ENCODE data around the gene ARHGAP5.
"Not testable (repeated sequence)": the region's sequence is repeated elsewhere in the genome, so short reads cannot be mapped to it uniquely, and the experiment has no call there.

ARHGAP5 gene

DNA sequence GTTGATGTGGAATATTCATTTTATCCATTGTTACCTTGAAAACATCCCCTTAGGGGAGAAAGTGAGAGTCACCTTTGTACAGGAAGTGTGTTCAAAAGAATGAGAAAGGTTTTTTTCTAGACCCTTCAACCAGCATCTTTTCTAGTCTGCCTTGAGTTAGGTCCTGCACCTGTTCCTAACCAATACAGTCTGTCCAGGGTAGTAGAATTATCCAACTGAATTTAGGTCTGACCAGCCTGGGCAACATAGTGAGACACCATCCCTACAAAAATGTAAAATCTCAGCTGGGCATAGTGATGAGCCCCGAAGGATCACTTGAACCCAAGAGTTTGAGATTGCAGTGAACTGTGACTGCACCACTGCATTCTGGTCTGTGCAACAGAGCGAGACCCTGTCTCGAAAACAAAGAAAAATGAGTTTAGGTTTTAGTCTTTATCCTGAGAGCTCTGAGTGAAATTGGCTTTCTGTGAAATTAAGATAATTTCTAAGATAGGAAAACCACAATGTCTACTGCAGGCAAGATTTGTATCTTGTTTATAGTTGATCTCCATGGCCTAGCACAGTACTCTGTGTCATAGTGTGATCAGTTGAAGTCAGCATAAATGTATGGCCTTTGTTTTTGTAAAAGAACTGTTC, 25.2 kb downstream of the ARHGAP5 start:
- no peak overlapping the region for H3K4me3 ChIP-seq (ENCODE audit: low read length)
- H3K27ac ChIP-seq (ENCODE audit: low read depth, low read length), result no peak overlapping the region
- H3K9ac ChIP-seq (ENCODE audit: low read length), result no peak overlapping the region
- H3K36me3 ChIP-seq (ENCODE audit: control insufficient read depth, insufficient read depth, low read length), result no peaks in the 10 kb centered on the region
- peaks cover 5% of the 10 kb centered on the region for H3K4me1 ChIP-seq (ENCODE audit: control insufficient read depth, insufficient read depth, low read length)
- no peaks in the 10 kb centered on the region for H3K27me3 ChIP-seq (ENCODE audit: control insufficient read depth, insufficient read depth, low read length)

DNA sequence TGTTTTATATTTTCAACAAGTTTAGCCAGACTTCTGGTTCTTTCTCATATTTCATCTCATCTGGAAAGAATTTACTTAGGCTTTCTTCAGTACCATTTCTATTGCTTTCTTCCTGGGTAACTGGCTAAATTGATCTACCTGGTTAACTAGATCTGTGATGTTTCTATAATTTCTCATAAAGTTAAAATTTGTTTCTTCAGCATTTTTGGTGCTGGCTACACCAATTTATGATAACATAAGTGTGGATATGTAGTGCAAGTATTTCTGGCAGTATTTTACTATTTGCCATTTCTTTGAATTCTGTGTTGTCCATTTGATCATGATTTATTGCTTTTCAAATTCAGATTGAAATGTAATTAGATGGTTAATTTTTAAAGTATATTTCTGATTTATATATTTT, 25.9 kb downstream of the ARHGAP5 start:
- Histone ChIP-seq H3K9ac (ENCODE audit: low read length) (no peak overlapping the region), H3K4me3 (ENCODE audit: low read length) (no peak overlapping the region), H3K4me1 (ENCODE audit: control insufficient read depth, insufficient read depth, low read length) (peaks cover 7% of the 10 kb centered on the region), H3K36me3 (ENCODE audit: control insufficient read depth, insufficient read depth, low read length) (no peaks in the 10 kb centered on the region), H3K27ac (ENCODE audit: low read depth, low read length) (no peak overlapping the region), H3K27me3 (ENCODE audit: control insufficient read depth, insufficient read depth, low read length) (no peaks in the 10 kb centered on the region)

DNA sequence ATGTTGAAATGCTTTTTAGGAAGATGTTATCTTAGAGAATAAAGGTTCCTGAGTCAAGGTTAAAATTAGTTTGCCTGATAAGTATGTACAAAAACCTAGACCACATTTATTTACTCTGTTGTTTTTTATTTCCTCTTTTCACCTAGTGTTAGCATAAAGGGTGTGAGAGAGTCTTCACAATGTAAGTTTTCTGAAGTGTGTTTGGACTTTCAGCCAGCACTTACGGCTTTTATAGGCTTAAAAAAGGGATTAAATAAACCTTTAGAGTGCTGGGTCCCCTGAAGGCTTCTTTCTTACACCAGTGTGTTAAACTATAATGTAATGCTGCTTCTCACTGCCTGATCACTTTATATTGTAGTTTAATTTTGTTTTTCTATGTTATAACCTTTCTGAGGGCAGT, 27.2 kb downstream of the ARHGAP5 start:
- Histone ChIP-seq H3K9ac (ENCODE audit: low read length) (no peak overlapping the region), H3K4me3 (ENCODE audit: low read length) (no peak overlapping the region), H3K27me3 (ENCODE audit: control insufficient read depth, insufficient read depth, low read length) (no peaks in the 10 kb centered on the region), H3K4me1 (ENCODE audit: control insufficient read depth, insufficient read depth, low read length) (peaks cover 8% of the 10 kb centered on the region), H3K36me3 (ENCODE audit: control insufficient read depth, insufficient read depth, low read length) (no peaks in the 10 kb centered on the region), H3K27ac (ENCODE audit: low read depth, low read length) (no peak overlapping the region)

DNA sequence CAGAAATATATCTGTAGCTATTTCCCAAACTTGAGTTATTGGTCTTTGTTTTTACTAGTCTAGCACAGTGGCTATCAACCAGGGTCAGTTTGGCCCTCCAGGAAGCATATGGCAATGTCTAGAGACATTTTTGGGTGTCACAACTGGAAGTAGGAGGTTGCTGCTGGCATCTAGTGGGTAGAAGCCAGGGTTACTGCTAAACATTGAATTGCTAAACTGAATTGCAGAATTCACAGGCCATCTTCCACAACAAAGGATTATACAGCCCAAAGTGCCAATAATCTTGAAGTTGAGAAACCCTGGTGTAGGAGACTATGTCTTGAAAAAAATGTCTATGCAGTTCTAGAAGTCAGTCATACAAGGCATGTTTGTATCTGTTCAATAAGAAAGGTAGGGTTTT, 27.7 kb downstream of the ARHGAP5 start:
- Histone ChIP-seq H3K27me3 (ENCODE audit: control insufficient read depth, insufficient read depth, low read length) (no peaks in the 10 kb centered on the region), H3K36me3 (ENCODE audit: control insufficient read depth, insufficient read depth, low read length) (no peaks in the 10 kb centered on the region), H3K27ac (ENCODE audit: low read depth, low read length) (no peak overlapping the region), H3K9ac (ENCODE audit: low read length) (no peak overlapping the region), H3K4me3 (ENCODE audit: low read length) (no peak overlapping the region), H3K4me1 (ENCODE audit: control insufficient read depth, insufficient read depth, low read length) (peaks cover 8% of the 10 kb centered on the region)

DNA sequence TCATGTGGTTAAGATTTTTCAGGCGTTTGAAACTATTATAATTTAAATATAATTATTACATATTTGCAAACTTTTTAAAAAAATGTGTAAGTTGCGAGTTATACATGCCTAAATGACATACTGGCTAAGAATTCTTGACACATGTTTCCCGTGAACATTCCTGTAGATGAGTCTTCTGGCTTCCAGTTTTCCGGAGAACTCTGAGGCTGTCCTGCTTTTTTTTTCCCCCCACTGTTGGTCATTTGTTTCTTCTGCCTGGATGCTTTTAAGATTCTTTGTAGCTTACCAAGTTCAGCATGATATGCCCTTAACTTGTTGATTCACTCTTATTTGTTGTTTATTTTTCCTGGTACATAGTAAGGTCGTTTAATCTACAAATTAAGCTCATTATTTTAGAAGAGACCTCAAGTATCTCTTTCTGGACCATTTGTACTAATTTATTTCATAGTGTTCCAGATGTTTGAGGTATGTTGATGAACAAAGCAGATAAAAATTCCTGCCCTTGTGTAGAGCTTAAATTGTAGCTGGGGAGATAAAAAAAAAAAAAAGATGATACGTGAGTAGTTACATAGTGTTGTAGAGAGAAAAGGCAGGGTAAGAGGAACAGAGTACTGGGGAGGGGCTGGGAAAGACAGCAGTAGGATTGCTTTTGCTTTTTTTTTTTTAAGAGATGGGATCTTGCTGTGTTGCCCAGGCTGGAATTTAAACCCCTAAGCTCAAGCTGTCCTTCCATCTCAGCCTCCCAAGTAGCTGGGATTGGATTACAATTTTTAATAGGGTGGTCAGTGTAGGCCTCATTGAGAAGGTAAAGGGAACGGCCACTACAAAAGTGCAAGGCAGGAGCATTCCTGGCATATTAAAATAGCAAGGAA, 32.8 kb downstream of the ARHGAP5 start:
- Histone ChIP-seq H3K27me3 (ENCODE audit: control insufficient read depth, insufficient read depth, low read length) (no peaks in the 10 kb centered on the region), H3K9ac (ENCODE audit: low read length) (no peak overlapping the region), H3K27ac (ENCODE audit: low read depth, low read length) (no peak overlapping the region), H3K4me3 (ENCODE audit: low read length) (no peak overlapping the region), H3K4me1 (ENCODE audit: control insufficient read depth, insufficient read depth, low read length) (peaks cover 3% of the 10 kb centered on the region), H3K36me3 (ENCODE audit: control insufficient read depth, insufficient read depth, low read length) (peaks cover 2% of the 10 kb centered on the region)

DNA sequence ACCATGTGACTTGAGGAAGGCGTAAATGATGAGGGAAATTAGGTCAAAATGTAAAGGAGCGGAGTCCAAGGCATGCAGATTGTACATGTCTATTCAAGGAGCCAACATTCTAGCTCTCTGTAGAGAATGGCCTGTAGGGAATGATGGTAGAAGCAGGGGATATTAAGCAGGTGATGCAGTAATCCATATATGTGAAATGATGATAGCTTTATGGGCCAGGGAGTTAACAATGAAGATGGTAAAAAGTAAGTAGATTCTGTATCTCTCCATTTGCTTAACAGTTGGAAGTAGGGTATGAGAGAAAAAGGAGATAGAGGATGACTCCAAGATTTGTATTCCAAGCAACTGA, 33.4 kb downstream of the ARHGAP5 start:
- Histone ChIP-seq H3K27ac (ENCODE audit: low read depth, low read length) (no peak overlapping the region), H3K4me1 (ENCODE audit: control insufficient read depth, insufficient read depth, low read length) (peaks cover 3% of the 10 kb centered on the region), H3K4me3 (ENCODE audit: low read length) (no peak overlapping the region), H3K27me3 (ENCODE audit: control insufficient read depth, insufficient read depth, low read length) (no peaks in the 10 kb centered on the region), H3K9ac (ENCODE audit: low read length) (no peak overlapping the region), H3K36me3 (ENCODE audit: control insufficient read depth, insufficient read depth, low read length) (peaks cover 2% of the 10 kb centered on the region)

DNA sequence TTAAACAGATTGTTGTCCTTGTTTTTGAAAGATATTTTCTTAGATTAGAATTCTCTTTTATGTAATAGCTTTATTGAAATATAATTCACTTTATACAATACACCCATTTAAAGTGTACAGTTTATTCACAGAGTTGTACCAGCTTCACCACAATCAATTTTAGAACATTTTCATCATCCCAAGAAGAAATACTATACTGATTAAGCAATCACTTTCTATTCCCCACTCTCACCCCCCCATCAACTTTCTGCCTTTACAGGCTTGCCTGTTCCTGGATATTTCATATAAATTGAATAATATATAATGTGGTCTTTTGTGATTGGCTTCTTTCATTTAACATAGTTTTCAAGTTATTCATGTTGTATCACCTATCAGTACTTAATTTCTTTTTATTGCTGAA, 44.4 kb downstream of the ARHGAP5 start:
- H3K4me1 ChIP-seq (ENCODE audit: control insufficient read depth, insufficient read depth, low read length), result peaks cover 2% of the 10 kb centered on the region
- H3K9ac ChIP-seq (ENCODE audit: low read length), result no peak overlapping the region
- H3K4me3 ChIP-seq (ENCODE audit: low read length), result no peak overlapping the region
- no peak overlapping the region for H3K27ac ChIP-seq (ENCODE audit: low read depth, low read length)
- H3K36me3 ChIP-seq (ENCODE audit: control insufficient read depth, insufficient read depth, low read length), result no peaks in the 10 kb centered on the region
- H3K27me3 ChIP-seq (ENCODE audit: control insufficient read depth, insufficient read depth, low read length), result no peaks in the 10 kb centered on the region

DNA sequence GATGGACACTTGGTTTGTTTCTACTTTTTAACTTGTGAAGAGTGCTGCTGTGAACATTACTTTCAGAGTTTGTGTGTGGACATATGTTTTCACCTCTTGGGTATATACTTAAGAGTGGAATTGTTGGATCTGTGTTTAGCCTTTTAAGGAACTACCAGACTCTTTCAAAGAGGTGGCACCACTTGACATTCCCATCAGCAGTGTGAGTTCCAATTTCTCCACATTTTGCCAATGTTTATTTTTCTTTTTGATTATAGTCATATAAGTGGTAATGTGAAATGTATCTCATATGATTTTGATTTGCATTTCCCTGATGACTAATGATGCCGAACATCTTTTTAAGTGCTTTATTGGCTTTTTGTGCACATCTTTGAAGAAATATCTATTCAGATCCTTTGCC, 44.8 kb downstream of the ARHGAP5 start:
- Histone ChIP-seq H3K36me3 (ENCODE audit: control insufficient read depth, insufficient read depth, low read length) (no peaks in the 10 kb centered on the region), H3K4me3 (ENCODE audit: low read length) (no peak overlapping the region), H3K9ac (ENCODE audit: low read length) (no peak overlapping the region), H3K27me3 (ENCODE audit: control insufficient read depth, insufficient read depth, low read length) (no peaks in the 10 kb centered on the region), H3K27ac (ENCODE audit: low read depth, low read length) (no peak overlapping the region), H3K4me1 (ENCODE audit: control insufficient read depth, insufficient read depth, low read length) (peaks cover 2% of the 10 kb centered on the region)

DNA sequence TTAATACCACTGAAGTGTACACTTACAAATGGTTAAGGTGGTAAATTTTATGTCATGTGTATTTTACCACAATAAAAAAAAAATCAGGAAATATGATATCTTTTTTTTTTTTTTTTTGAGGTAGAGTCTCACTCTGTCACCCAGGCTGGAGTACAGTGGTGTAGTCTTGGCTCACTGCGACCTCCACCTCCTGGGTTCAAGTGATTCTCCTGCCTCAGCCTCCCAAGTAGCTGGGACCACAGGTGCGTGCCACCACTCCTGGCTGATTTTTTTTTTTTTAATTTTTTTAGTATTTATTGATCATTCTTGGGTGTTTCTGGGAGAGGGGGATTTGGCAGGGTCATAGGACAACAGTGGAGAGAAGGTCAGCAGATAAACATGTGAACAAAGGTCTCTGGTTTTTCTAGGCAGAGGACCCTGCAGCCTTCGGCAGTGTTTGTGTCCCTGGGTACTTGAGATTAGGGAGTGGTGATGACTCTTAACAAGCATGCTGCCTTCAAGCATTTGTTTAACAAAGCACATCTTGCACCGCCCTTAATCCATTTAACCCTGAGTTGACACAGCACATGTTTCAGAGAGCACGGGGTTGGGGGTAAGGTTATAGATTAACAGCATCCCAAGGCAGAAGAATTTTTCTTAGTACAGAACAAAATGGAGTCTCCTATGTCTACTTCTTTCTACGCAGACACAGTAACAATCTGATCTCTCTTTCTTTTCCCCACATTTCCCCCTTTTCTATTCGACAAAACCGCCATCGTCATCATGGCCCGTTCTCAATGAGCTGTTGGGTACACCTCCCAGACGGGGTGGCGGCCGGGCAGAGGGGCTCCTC, 50.0 kb downstream of the ARHGAP5 start:
- not testable (repeated sequence) for H3K9ac ChIP-seq (ENCODE audit: low read length); H3K4me3 ChIP-seq (ENCODE audit: low read length); H3K36me3 ChIP-seq (ENCODE audit: control insufficient read depth, insufficient read depth, low read length); H3K27me3 ChIP-seq (ENCODE audit: control insufficient read depth, insufficient read depth, low read length); H3K27ac ChIP-seq (ENCODE audit: low read depth, low read length); H3K4me1 ChIP-seq (ENCODE audit: control insufficient read depth, insufficient read depth, low read length)

DNA sequence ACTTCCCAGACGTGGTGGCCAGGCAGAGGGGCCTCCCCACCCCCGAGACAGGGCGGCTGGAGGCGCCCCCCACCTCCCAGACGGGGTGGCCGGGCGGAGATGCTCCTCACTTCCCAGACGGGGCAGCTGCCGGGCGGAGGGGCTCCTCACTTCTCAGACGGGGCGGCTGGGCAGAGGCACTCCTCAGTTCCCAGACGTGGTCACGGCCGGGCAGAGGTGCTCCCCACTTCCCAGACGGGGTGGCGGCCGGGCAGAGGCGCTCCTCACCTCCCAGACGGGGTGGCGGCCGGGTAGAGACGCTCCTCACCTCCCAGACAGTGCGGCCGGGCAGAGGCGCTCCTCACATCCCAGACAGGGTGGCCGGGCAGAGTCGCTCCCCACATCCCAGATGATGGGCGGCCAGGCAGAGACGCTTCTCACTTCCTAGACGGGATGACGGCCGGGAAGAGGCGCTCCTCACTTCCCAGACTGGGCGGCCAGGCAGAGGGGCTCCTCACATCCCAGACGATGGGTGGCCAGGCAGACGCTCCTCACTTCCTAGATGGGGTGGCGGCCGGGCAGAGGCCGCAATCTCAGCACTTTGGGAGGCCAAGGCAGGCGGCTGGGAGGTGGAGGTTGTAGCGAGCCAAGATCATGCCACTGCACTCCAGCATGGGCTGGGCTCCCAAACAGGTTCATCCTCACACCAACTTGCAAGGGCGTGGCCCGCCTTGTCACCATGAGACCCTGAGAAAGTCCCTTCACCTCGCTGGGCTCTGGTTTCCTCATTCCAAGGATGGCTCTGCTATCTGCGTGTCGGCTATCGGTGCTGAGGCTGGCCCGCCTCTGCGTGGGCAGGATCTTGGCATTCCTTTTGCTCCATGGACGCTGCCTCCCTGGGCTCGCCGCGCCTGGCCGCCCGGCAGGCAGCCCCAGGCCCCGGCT, 50.9 kb downstream of the ARHGAP5 start:
- H3K4me3 ChIP-seq (ENCODE audit: low read length); H3K4me1 ChIP-seq (ENCODE audit: control insufficient read depth, insufficient read depth, low read length); H3K9ac ChIP-seq (ENCODE audit: low read length); H3K36me3 ChIP-seq (ENCODE audit: control insufficient read depth, insufficient read depth, low read length); H3K27me3 ChIP-seq (ENCODE audit: control insufficient read depth, insufficient read depth, low read length); H3K27ac ChIP-seq (ENCODE audit: low read depth, low read length): not testable (repeated sequence)

DNA sequence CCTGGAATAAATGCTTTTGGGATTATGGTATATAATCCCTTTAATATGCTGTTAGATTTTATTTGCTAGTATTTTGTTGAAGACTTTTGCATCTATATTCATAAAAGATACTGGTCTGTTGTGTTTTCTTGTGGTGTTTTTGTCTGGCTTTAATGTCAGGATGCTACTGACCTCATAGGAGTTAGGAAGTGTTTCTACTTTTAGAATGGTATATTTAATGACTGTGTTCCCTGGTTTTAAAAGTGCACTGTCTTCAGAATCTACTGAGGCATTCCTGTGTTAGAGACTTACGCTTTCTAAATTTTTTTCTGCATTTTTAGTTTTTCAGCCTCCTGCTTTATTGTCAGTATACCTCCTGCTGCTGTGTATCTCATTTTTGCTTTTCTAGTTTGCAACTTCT, 51.6 kb downstream of the ARHGAP5 start:
- Histone ChIP-seq H3K9ac (ENCODE audit: low read length) (no peak overlapping the region), H3K36me3 (ENCODE audit: control insufficient read depth, insufficient read depth, low read length) (no peaks in the 10 kb centered on the region), H3K4me1 (ENCODE audit: control insufficient read depth, insufficient read depth, low read length) (peaks cover 2% of the 10 kb centered on the region), H3K4me3 (ENCODE audit: low read length) (no peak overlapping the region), H3K27me3 (ENCODE audit: control insufficient read depth, insufficient read depth, low read length) (no peaks in the 10 kb centered on the region), H3K27ac (ENCODE audit: low read depth, low read length) (no peak overlapping the region)

DNA sequence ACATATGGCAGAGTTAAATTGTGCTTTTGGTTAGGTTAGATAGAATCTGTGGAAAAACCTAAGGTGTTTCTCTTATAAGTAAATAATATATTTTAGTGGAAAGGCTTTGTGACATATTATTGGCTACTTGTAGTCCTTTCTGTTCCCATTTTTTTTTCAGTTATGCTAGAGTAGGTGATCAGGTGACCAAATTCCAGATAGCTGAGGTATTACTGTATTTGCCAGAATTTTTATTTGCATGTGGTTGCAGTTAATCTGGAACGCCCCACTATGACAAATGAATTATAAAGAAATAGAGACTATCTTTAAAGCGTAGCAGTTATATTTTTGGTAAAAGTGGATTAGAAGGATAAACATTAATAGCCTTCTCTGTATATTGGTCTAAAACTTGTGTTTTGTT, 52.0 kb downstream of the ARHGAP5 start:
- Histone ChIP-seq H3K27me3 (ENCODE audit: control insufficient read depth, insufficient read depth, low read length) (no peaks in the 10 kb centered on the region), H3K4me1 (ENCODE audit: control insufficient read depth, insufficient read depth, low read length) (no peaks in the 10 kb centered on the region), H3K9ac (ENCODE audit: low read length) (no peak overlapping the region), H3K36me3 (ENCODE audit: control insufficient read depth, insufficient read depth, low read length) (no peaks in the 10 kb centered on the region), H3K27ac (ENCODE audit: low read depth, low read length) (no peak overlapping the region), H3K4me3 (ENCODE audit: low read length) (no peak overlapping the region)
